Gastroesophageal sphincter (tissue), 4 donors: ENCODE results near the gene ITGB6. TPM values are rescaled to one million over a fixed set of nuclear protein-coding genes. Genes with fewer than 3 reads are reported as not detected.

Experiments used
- ATAC-seq: fragments of 150-250 bp; one replicate; pipeline ENCODE4 v1.9.1; 2016; ENCODE audit warnings: mild to moderate bottlenecking, moderate library complexity
- H3K27ac ChIP-seq, 4 donors: fragments of 200-600 bp; sonication (generic) in 3 of 4; 1 replicate in 3 of 4; 2 replicates in 1 of 4; pipeline ENCODE4 v1.5.1; 2016 to 2019
- H3K27me3 ChIP-seq: fragments of 200-600 bp; sonication (generic); one replicate; pipeline ENCODE4 v1.5.1; 2019
- H3K36me3 ChIP-seq, 2 donors: fragments of 200-600 bp; sonication (generic); one replicate each; pipeline ENCODE4 v1.5.1; 2019; ENCODE audit warnings: control low read depth in 1 of 2
- H3K4me1 ChIP-seq, 3 donors: fragments of 200-600 bp; sonication (generic); 1 replicate in 2 of 3; 2 replicates in 1 of 3; pipeline ENCODE4 v1.5.1; 2016 to 2019; ENCODE audit warnings: control low read depth in 2 of 3
- H3K4me3 ChIP-seq, 2 donors: fragments of 200-600 bp; sonication (generic); one replicate each; pipeline ENCODE4 v1.5.1; 2019; ENCODE audit warnings: mild to moderate bottlenecking in 1 of 2, moderate library complexity in 1 of 2
- H3K9me3 ChIP-seq, 3 donors: fragments of 200-600 bp; sonication (generic); one replicate each; pipeline ENCODE4 v1.5.1; 2017 to 2019; ENCODE audit warnings: control low read depth in 2 of 3
- CTCF ChIP-seq, 4 experiments: fragments of 200-600 bp in 2 of 4; fragments of 450-650 bp in 2 of 4; sonication (generic) in 1 of 4; IDR thresholded peaks; one replicate each; pipeline ENCODE4 v1.5.1; 2017 to 2019; ENCODE audit warnings: antibody characterized with exemption in 4 of 4, mild to moderate bottlenecking in 2 of 4, moderate library complexity in 2 of 4
- EP300 ChIP-seq: sonication (generic); formaldehyde crosslinking; IDR thresholded peaks from one replicate; pipeline ENCODE4 v1.6.1; 2017; ENCODE audit warnings: antibody characterized with exemption, mild to moderate bottlenecking
- POLR2A ChIP-seq, 2 donors: fragments of 450-650 bp; IDR thresholded peaks; one replicate each; pipeline ENCODE4 v1.6.1; 2017; ENCODE audit warnings: antibody characterized with exemption in 2 of 2, mild to moderate bottlenecking in 2 of 2, moderate library complexity in 1 of 2
- POLR2AphosphoS5 ChIP-seq: sonication (generic); formaldehyde crosslinking; IDR thresholded peaks from one replicate; pipeline ENCODE4 v1.6.1; 2017; ENCODE audit warnings: antibody characterized with exemption
- WGBS, 2 donors: methylation state at CpG; one replicate each; pipeline ENCODE4 v1.1.5; 2018; ENCODE audit warnings: low coverage in 1 of 2; 5-methylcytosine and 5-hydroxymethylcytosine counted together
- total RNA-seq, 4 donors: library from RNA; depleted of rRNA; stranded (reverse); fragments of >200 nt; gene quantifications; one replicate each; pipeline ENCODE4 v1.1.0, GENCODE V29; 2016

The ITGB6 gene
- total RNA-seq, 4 donors from 2014 or later = 2.2 TPM; not detected in 3

- Histone ChIP-seq H3K27ac (no peak overlapping the region), H3K27me3 (no peaks in the 10 kb centered on the region), H3K36me3 (no peaks in the 10 kb centered on the region), H3K4me1 (peaks cover 0 to 38% (median 5%) of the 10 kb centered on the region in 3 donors), H3K4me3 (no peak overlapping the region), H3K9me3 (no peaks in the 10 kb centered on the region)
- no peak for ATAC-seq
- no peak for TF ChIP-seq POLR2A (IDR thresholded peaks at IDR 0.05)
- TF ChIP-seq CTCF (IDR thresholded peaks at IDR 0.05) = no peak
- no peak for TF ChIP-seq POLR2AphosphoS5
- TF ChIP-seq EP300 = no peak
- WGBS, 2 donors = 48 to 70% methylated on average over 7 of the region's 7 CpGs
Observed at GRCh38 chr2:160054984-160055725, 144.9 kb downstream of the ITGB6 start.

- Histone ChIP-seq H3K9me3 (no peaks in the 10 kb centered on the region), H3K36me3 (no peaks in the 10 kb centered on the region), H3K4me1 (peaks cover 0 to 38% (median 5%) of the 10 kb centered on the region in 3 donors), H3K27me3 (no peaks in the 10 kb centered on the region), H3K4me3 (no peak overlapping the region), H3K27ac (no peak overlapping the region)
- ATAC-seq = no peak
- TF ChIP-seq EP300 (no peak), CTCF (IDR thresholded peaks at IDR 0.05) (no peak), POLR2A (IDR thresholded peaks at IDR 0.05) (no peak), POLR2AphosphoS5 (no peak)
- WGBS, 2 donors = 92 to 100% methylated on average over 1 to 2 of the region's 2 CpGs
Observed at GRCh38 chr2:160053946-160054345, 146.1 kb downstream of the ITGB6 start.

DNA sequence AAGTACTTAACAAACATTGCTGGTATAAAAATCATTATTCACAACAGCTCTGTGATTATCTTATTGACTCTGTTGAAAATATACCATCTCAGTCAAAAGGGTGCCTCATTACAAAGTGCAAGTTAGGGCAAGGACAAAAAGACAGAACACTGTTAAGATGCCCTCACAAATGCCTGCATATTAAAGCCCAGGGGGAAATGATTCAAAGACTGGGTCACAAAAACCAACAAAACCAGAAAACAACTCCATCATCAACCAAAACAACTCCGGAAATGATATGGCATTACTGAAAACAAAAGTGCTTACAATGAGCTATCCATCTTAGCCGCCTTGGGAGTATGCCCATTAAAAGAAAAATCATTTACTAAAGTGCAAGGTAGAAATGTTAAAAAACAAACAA, 147.5 kb downstream of the ITGB6 start:
- no peaks in the 10 kb centered on the region for H3K9me3 ChIP-seq
- TF ChIP-seq CTCF (IDR thresholded peaks at IDR 0.05) = no peak
- no peak for TF ChIP-seq EP300
- TF ChIP-seq POLR2AphosphoS5 = no peak
- no peak for TF ChIP-seq POLR2A (IDR thresholded peaks at IDR 0.05)
- no peak for ATAC-seq
- H3K4me3 ChIP-seq = no peak overlapping the region
- H3K27me3 ChIP-seq = no peaks in the 10 kb centered on the region
- H3K36me3 ChIP-seq = no peaks in the 10 kb centered on the region
- peaks cover 0 to 38% (median 5%) of the 10 kb centered on the region in 3 donors for H3K4me1 ChIP-seq
- 85 to 94% methylated on average over 2 of the region's 2 CpGs for WGBS, 2 donors
- no peak overlapping the region for H3K27ac ChIP-seq

DNA sequence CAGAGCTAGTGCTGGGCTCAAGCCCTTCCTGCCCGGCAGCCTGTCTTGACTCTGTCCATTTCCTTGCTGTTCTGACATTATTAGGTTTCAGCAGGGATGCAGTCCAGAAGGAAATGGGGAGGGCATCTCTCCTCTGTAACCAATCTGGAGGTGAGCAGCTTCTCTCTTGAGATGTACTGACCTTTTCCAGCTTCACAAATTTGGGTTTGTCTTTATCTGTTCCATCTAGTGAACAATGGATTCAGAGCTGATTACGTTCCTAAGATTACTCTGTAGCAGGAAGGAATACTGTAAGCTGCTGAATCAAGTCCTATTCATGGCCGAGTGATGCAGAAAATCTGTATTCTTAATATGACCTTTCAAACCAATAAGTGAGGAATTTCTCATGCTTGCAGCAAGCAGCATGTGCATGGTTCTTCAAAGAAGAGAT, 148.7 kb downstream of the ITGB6 start:
- Histone ChIP-seq H3K4me1 (peaks cover 0 to 38% (median 5%) of the 10 kb centered on the region in 3 donors), H3K4me3 (no peak overlapping the region), H3K27me3 (no peaks in the 10 kb centered on the region), H3K36me3 (no peaks in the 10 kb centered on the region), H3K9me3 (no peaks in the 10 kb centered on the region), H3K27ac (no peak overlapping the region)
- TF ChIP-seq CTCF (IDR thresholded peaks at IDR 0.05) (no peak), POLR2A (IDR thresholded peaks at IDR 0.05) (no peak), POLR2AphosphoS5 (no peak), EP300 (no peak)
- no peak for ATAC-seq
- WGBS, 2 donors = 31 to 41% methylated on average over 3 of the region's 3 CpGs

DNA sequence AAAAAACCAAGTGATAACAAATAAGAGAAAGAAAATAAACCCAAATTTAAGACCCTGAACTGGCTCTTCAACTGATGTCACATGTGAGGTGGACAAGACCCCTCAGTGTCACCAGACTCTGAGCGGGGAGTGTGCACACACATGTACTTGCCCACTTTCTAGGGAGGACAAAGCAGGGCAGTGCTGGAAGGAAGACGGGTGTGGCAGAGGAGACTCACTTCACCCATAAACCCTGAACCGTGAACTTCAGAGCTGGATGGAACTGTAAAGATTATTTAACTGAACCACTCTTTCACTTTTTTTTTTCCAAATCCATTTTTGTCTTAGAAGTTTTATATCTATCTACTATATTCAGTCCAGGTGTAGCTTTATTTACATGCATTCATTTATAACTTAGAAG, 149.9 kb downstream of the ITGB6 start:
- Histone ChIP-seq H3K9me3 (no peaks in the 10 kb centered on the region), H3K27me3 (no peaks in the 10 kb centered on the region), H3K36me3 (no peaks in the 10 kb centered on the region), H3K27ac (no peak overlapping the region), H3K4me3 (no peak overlapping the region), H3K4me1 (peaks cover 0 to 30% (median 5%) of the 10 kb centered on the region in 3 donors)
- TF ChIP-seq POLR2AphosphoS5 (no peak), CTCF (IDR thresholded peaks at IDR 0.05) (no peak), EP300 (no peak), POLR2A (IDR thresholded peaks at IDR 0.05) (no peak)
- ATAC-seq = no peak
- 88 to 100% methylated on average over 1 to 3 of the region's 3 CpGs for WGBS, 2 donors
